ENCODE data around the gene PGLYRP4.
A peak's percentile ranks its signal among the peaks of the same experiment; 100 is the strongest.
"Not testable (repeated sequence)": the region's sequence is repeated elsewhere in the genome, so short reads cannot be mapped to it uniquely, and the experiment has no call there.

The PGLYRP4 gene

DNA sequence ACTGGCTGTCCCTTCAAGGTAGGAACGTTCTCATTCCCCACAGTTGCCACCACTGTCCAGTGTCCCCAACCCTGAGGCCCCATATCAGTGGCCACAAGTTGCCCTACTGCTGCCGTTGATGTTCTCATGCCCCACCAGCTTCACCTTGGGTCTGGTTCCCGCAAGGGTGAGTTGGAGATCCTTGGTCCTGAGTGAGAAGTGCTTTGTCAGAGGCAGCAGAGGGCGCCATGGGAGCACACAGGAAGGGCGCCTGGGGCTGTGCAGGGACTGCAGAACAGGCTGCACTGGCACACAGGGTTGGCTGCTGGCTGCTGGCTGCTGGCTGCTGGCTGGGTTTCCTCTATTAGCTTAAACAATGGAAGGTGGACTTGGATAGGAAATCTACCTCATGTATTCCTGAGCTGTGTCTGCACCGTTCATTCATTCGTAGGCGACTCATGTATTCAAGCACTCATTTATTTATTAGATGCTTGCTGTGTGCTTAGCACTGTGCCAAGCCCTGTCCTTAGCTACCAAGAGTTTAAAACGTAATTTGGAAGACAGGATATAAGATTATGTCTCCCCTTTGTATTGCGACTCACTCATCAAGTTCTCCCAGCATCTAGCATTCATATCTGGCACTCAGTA lies 6.9 kb upstream of the PGLYRP4 start:
- peak; percentile 77 for DNase-seq

DNA sequence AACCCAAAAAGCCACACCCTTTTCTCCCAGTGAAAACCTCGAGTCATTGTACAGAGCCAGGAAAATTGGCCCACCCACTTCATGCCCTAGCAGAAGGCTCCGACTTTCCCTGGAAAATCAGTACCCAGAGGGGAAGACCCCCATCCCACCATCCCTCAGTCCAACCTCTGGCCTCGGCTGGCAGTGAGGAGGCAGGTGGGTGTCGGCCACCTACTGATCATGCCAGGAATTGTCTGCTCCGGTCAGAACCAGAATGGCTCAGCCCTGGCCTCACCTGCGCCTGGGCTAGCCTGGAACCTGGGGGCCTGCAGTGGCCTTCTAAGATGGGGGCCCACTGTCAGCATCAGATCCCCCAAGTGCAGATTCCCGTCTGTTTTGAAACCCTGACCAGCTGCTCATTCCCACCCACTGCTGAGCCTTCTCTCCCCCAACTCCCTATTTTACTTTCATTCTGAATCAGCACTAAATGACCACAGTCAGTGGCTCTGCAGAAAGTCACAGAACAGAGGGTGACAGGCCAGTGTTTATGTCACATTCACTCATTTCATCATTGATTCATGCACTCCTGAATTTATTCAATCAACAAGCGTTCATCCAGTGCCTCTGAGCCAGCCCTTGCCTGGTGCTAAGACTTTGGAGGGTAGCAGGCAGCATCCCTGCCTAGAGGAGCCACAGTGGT lies 6.0 kb upstream of the PGLYRP4 start:
- no peak for DNase-seq

DNA sequence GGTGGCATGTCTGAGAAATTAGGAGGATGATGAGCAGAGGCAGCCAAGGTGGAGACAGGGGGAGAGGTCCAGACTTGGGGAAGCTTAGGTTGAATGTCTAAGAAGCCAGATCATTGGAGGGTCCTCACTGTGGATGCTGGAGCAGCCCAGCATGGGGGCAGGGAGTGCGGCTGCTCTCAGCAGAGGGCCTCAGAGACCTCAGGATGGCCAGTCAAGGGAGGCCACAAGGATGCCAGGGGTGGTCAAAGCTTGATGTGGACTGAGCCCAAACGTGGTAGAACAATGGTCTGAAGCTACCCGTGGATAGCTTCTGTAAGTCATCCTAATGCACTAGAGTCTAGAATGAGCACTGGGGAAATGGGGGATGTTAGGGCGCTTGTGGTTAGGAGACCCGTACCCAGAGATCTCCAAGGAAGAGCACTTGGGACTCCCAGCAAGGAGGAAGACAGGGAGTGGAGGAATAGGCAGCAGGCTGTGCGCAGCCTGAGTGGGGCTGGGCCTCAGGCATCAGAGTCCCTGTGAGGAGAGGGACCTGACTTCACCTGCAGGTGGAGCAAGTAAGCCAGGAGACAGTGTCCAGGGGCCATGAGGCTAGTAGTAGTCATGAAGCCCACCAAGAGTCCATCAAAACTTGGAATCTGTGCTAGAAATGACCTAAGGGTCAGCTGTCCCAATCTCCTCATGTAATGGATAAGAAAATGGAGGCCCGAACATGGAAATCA lies 4.7 kb upstream of the PGLYRP4 start:
- DNase-seq = no peak

DNA sequence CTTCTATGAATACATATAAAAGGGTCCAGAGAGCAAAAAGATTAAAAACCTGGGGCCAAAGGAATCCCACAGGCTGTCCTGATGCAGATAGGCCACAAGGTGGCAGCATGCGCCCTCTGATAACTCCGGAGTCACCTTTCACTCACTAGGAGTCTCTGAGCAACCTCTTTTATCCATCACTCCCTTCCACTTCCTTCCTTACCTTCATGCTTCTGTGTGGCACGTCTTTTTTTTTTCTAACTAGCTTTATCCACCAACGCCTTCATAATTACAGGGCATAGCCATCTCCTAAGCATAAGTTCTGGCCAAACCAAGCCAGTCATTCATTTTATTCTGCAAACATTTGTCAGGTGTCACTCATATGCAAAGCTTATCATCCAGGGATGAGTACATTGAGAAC lies 3.9 kb upstream of the PGLYRP4 start:
- peak; percentile 76 for DNase-seq

DNA sequence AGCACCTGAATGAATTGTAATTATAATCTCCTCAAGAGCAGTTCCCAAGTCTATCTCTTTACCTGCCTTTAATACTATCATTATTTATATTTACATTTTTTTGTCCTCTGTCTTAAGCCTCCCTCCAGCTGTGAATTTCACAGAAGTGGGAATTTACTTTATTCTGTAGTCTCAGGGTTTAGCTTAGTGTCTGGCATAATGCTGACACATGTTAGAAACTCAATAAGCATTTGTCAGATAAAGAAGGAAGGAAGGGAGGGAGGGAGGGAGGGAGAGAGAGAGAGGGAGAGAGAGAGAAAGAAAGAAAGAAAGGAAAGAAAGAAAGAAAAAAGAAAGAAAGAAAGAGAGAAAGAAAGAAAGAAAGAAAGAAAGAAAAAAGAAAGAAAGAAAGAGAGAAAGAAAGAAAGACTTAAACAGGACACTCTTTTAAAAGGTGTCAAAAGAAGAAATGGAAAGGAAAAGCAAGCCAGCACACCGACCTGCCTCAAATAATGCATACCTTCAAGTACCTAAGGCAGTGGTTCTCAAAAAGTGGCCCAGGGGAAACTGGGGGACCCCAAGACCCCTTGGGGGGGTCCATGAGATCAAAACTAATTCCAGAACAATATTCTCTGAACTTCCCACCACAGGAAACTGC lies 1.8 kb upstream of the PGLYRP4 start:
- DNase-seq = no peak

DNA sequence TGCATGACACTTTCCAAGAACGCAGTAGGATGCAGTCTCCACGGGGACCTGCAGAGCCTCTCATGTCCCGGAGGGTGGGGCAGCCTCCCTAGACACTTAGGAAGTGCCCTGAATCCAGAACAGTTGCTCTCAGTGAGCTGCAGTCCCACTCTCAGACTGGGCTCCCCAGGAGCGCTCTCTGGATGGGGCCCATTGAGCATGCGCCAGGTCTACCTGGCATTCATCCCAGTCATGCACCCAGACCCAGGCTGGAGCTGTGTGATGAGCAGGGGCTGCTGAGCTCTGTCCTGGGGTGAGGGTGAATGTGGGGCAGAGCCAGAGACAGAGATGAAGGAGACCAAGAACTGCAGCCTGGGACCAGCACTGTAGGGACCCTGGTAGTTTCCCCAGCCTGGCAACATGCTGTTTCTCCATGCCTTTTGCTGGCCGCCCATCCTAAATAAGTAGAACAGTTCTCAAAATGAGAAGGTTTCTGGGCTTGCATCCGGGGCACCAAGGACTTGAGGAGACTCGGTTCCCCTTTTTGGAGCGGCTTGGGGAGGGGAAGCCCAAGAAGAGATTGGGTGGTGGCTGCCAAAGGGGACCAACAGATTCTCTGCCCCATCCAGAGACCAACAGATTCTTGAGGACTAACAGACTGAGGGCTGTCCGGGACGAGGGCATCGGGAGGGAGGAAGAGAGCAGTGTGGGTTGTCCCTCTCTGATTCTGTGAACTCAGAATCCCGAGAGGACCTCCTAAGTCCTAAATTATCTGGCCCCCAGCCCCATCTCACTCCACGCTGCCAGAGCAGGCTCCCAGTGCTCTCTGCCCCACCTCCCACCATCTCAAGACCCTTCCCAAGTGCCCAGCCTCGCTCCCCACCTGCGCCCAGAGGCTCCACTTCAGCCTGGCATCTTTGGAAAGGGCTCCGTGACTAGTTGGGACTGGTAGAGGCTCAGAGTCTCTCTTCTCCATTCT lies 1.0 kb upstream of the PGLYRP4 start:
- no peak for DNase-seq

DNA sequence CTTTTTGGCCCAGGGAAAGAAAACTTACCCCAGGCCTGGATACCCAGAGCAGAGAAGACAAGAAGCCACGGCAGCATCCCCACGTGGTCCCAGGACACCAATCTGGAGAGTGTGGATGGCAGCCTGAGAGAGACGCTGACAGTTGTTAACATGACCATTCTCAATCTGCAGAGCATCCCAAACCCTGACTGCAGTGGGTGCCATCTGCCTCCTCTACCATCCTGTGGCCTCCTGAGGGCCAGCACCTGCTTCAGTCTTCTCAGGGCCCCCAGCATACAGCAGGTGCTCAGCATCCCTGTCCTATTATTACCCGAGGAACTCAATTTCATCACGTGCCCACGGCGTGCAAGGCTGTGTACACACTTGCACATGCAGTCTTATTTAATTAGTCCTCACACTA lies 785 bp downstream of the PGLYRP4 start:
- DNase-seq = no peak

DNA sequence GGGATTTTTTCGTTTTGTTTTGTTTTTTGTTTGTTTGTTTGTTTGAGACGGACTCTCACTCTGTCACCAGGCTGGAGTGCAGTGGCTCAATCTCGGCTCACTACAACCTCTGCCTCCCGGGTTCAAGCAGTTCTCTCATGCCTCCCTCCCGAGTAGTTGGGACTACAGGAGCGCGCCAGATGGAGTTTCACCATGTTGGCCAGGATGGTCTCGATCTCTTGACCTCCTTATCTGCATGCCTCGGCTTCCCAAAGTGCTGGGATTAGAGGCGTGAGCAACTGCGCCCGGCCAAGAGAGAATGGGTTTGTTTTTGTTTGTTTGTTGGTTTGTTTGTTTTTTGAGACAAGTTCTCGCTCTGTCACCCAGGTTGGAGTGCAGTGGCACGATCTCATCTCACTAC lies 1.6 kb downstream of the PGLYRP4 start:
- DNase-seq = not testable (repeated sequence)

DNA sequence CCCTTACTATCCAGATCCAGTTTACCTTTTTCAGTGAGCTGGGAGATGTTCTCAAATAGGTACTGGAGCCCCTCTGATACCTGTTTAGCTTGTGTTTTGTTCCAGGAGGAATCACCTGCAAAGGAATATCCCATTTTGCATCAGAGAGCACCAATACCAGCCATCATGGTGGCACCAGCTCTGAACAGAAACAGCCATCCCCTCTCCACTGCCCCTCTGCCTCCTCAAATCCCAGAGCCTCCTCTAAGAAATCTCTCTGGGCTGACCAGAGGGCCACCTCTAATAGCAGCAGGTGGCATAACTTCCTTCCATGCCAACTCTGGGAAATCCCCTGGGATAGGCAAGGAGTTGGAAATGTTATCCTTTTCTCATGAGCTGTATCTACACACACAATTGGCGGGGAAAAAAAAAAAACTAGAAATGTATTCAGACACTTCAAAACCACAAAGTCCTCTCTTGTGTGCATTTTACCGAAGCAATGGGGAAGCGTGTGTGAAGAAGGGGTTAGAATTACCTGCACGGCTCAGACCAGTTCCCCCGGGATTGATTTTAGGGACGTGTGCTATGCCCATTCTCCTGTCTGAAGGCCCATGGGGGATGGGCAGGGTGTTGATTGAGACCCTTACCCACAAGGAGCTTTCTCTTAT lies 2.4 kb downstream of the PGLYRP4 start:
- no peak for DNase-seq

DNA sequence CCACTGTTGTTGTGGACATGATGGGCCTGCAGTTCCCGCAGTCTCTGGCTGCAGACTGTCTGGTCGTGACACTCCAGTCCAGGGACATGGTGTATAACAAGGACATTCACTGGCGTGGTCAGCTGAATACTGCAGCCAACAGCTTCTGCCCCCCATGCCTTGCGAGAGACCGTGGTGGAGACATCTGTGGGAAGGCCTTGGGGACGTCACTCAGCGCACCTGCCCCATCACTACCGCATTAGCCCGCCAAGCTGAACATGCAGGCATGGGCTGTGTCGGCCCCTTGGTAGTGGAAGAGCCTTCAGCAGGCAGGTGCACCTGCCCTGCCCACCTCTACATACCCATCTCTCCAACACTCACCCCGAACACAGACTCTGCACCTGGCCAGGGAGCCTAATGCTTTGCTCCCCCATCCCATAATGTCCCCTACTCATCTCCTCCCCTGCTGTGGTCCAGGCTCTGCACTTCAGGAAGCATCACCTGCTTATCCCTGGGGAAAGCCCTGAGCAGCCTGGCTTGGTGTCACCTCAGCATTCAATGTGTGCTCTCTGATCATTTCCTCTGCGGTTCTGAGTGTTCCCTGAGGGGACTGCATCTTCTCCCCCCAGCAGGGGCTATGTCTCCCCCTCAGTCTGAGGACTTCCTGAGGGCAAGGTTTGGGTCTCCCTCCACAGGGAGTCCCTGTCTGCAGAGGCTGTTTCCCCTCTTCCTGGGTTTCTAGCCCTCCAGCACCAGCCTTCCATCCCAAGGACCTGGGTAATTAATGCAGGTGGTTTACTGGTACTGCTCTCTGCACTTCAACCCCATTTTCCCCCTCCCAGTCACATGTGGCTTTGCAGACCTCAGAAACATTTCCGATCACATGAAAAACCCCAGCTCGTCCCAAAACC lies 3.2 kb downstream of the PGLYRP4 start:
- no peak for DNase-seq

DNA sequence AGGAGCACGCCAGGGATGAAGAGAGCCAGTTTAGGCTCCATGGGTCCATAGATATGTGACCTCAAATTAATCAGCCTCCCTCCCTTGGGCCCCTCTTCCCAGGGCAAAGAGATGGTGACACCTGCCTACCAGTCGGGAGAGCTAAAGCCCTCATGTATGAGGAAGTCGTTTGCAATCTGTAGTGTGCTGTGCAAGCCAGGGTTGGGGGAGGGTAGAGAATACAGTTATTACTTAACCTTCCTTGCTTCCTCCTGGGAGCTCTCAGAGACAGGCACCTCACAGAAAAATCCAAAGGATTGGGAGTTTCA lies 4.0 kb downstream of the PGLYRP4 start:
- no peak for DNase-seq

DNA sequence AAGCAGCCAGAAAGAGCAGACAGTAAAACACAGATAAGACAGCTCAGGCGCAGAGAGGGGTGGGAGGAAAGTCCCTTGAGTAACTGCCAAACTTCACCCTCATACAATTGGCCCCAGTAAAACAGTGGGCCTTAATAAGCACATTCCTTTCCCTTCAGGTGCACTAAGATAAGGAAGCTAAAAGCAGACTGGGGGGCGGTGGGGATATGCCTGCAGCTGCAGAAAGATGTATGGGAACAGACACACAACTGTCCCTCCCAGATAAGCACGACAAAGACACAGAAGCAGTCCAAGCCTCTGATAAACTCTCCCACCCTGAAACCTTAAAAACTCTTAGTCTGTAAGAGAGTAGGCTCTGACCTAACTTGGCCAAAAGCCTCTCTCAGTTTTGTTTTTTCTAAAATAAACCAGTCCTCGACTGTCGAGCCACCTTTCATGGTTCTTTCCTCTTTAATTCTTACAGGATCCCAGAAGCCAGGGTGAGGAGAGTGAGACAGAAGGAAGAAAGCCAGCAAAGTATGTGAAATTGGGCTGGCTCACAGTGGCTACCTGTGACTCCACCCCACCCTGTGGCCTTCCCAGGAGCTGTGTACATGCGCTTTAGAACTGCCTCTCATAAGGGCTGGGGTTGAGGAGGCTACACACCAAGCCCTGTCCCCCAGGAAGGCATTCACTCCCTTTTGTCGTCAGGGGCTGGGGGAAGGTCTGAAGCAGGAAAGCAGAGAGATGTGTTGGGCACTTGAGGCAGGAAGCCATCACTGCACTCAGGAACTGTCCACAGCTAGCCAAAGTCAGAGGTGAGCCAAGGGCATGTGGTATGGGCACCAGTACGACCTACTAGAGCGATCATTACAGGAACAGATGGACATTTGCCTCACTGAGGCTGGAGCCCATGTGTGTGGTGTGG lies 4.6 kb downstream of the PGLYRP4 start:
- DNase-seq = no peak

DNA sequence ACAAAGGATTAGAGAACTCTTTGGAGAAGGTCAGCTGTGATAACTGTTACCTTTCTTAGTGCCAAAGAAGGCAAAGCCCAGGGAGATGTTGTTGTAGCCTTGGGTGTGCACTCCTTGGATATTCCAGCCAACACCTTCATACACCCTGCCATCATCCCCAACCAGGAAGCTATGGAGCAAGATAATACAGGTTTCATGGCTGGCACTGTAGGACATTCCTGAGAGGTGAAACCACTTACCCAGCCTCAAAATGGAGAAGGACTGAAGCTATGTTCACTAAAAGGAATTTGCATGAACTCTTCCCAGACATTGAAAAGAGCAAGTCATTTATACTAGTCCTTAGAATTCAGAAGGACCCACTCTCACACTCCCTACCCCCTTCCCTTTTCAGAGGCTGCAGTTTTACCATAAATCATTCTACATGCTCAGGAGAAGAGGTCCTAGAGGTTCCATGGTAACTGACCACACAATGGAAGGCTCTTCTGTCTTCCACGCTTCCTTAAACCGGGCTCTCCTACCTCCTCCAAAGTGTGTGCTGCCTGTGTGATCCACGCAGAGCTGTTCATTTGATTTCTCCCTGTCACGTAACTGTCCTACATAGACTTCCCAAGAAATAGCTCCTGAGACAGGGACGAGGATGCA lies 5.5 kb downstream of the PGLYRP4 start:
- no peak for DNase-seq

DNA sequence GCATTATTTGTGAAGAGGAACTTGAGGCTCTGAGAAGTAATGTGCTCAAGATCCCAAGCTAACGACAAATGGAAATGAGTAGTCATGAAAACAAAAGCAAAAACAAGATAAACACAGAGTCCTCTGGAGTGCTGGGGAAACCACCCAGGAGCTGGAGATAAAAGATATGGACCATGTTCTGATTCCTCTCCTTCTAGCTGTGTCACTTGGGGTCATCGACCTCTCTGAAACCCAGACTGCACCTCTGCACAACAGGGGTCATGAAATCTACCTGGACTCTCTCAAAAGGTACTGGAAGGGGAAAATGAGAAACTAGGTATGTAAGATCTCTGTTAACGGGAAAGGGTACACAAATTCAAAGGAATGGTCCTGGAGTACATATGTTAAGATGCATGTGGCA lies 6.5 kb downstream of the PGLYRP4 start:
- DNase-seq = no peak

DNA sequence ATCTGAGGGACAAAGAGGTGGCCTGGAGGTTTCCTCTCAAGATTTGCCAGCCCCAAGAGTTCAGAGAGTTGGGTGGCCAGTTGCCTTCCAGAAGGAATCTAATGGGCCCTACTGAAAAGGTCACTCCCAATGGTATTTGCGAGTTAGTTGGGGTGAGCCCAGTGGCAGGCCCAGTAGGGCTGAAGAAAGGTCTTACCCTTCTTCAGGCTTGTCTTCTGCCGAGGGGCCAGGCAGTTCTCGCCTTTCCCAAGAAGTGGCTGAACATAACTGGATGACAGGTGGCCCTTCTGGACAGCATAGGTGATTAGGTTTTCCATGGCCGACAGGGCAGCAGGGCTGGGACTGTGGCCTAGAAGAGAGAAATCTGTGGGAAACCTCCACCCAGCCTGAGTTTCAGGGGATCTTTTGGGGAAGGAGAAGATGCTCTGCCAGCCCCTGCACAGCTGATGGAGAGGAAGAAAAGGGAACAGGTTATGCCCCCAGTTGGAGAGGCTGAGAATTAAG lies 7.2 kb downstream of the PGLYRP4 start:
- no peak for DNase-seq

DNA sequence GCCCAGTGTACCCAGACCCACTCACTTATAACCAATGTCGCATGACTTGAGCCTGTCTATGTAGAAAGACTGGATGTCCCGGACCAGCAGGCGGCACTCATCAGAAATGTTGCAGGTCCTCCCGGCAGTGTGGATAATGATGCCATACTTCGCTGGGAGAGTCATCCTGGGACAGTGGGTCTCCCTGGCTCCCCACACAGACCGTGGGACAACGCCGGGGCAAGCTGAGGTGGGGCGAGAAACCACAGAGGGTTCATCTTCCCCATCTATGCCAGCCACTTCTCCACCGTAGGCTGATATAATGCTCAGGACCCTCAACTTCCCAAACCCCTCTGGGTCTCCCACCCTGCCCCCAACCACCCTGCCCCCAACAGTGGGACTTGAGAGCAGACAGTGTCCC lies 8.3 kb downstream of the PGLYRP4 start:
- no peak for DNase-seq

DNA sequence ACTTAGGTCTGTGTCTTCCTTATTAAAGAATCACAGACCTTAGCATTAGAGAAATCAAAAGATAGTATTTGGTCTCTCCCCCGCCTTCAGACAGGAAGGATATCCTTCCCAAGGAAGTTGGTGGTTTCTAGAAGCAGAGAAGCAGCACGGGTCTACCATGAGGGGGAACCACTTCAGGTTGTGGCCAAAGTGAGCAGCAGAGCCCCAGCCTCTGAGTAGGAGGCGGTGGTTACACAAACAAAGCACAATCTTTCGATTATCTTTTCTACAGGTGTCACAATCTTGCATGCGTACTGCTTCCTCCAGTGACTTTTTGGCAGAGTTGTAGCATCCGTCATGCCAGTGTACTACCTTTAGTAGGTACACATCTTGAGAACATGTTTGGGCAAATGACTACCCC lies 8.8 kb downstream of the PGLYRP4 start:
- no peak for DNase-seq

DNA sequence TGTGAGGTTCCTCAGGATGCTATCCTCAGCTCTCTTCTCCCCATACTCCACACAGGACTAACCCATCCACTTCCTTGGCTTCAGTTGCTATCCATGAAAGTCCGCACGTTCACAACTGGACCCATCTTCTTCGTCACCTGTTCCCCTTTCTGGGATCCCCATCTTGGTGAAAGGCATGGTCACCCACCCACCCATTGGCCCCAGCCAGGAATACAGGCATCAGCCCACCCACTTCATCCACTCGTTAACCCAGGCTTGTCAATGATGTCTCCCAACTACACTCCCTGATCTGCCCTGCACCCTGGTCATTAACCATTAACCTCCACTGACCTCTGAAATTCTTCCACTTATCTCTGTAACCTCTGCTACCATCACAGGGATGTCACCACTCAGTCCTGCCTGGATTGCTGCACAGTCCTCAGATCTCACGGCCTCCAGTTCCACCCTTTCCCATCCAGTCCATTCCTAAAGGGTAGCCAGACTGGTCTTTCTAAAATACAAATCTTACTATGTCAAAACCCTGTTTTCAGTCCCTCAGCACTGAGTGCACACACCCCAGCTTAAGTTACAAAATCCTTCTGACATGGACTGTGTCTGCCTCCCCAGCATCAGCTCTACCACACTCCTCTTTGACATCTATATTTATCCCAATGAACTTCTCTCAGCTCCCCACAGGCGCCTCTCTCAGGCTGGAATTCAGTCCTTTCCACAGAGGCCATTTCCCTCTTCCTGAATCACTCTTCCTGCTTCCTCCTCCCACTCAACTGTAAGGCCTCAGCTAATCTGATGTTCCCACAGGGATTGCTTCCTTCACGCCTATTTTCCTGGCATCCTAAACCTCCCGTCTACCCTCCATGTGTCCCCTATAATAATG lies 10.4 kb downstream of the PGLYRP4 start:
- no peak for DNase-seq
